ENCODE data around the gene QKI. TPM values are rescaled to one million over a fixed set of nuclear protein-coding genes. Genes with fewer than 3 reads are reported as not detected.

QKI gene
- total and polyA plus RNA-seq, 2 donors (not counting 3 experiments of a cell fraction or from before 2014, with no cell fraction given), result 178 to 232 TPM

DNA sequence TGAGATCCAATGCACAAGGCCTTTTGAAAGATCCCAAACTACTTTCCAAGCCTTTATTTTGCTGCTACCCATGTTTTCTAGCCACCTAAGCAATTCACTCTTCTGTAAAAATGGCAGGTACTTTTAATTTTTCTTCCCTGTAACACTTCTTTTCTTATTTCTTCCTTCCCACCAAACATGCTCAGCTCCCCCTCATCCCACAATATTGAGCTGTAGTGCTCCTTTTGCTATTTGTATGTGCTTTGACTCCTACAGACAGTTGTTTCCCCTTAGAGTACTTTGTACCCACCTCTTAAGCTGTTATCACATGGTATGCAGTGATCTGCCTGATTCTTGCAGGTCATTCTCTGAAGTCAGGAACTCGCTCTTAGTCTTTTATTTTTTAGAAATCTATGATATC lies 49.3 kb downstream of the QKI start:
- H3K79me2 ChIP-seq (ENCODE audit: control insufficient read depth, insufficient read depth, low read length), result peaks cover 100% of the 10 kb centered on the region
- ChIA-PET CTCF (interaction anchor here (0.7 kb wide), 1 partner anchor 11 kb away, joined by 4 read pairs; no protein-coding TSS in a partner anchor), POLR2A (no interaction called here)
- intact Hi-C loops (cut with micrococcal nuclease), result no loop called here
- BruUV-seq (replicated peaks), result no TSS peak
- FAIRE-seq (no peak), DNase-seq (ENCODE audit: low read depth, low spot score) (no peak)
- dilution Hi-C loops (cut with MboI; ENCODE audit: extremely low pct_ligation_motif_present, low sequenced_read_pairs), result no loop called here
- no peak overlapping the region for H3K9ac ChIP-seq (replicated peaks; ENCODE audit: extremely low read depth, insufficient read depth, low read length)
- no peaks in the 10 kb centered on the region for H3K27me3 ChIP-seq (ENCODE audit: control insufficient read depth in 2 of 2, insufficient read depth in 2 of 2, low read length in 2 of 2)
- H3K36me3 ChIP-seq (ENCODE audit: control insufficient read depth in 2 of 2, extremely low read depth in 1 of 2, insufficient read depth in 2 of 2, low read length in 2 of 2), result peaks cover 0 to 2% of the 10 kb centered on the region in 2 experiments
- H3K9me1 ChIP-seq (replicated peaks; ENCODE audit: control insufficient read depth, extremely low read depth, insufficient read depth, low read length), result no peaks in the 10 kb centered on the region
- H2AFZ ChIP-seq (ENCODE audit: low read depth, low read length), result no peak overlapping the region
- H3K4me1 ChIP-seq (ENCODE audit: control insufficient read depth, extremely low read depth, insufficient read depth, low read length), result peaks cover 20% of the 10 kb centered on the region
- TF ChIP-seq POLR2AphosphoS5 (IDR thresholded peaks at IDR 0.05; ENCODE audit: insufficient read depth, low read depth, low read length) (no peak), POLR2A (IDR thresholded peaks at IDR 0.05; ENCODE audit: low read depth, low read length) (no peak), MYC (IDR thresholded peaks at IDR 0.05; ENCODE audit: low read depth, low read length) (no peak), EZH2 (IDR thresholded peaks at IDR 0.05; ENCODE audit: borderline replicate concordance, low read depth, low read length, severe bottlenecking) (no peak), JUN (IDR thresholded peaks at IDR 0.05; ENCODE audit: borderline replicate concordance, insufficient read depth, insufficient read length, low read depth) (no peak), GATA2 (IDR thresholded peaks at IDR 0.05; ENCODE audit: insufficient read depth, insufficient read length, low read depth, low read length) (no peak), FOS (IDR thresholded peaks at IDR 0.05; ENCODE audit: borderline replicate concordance, insufficient read depth, low read length) (no peak)
- TF ChIP-seq, protein P1, sequence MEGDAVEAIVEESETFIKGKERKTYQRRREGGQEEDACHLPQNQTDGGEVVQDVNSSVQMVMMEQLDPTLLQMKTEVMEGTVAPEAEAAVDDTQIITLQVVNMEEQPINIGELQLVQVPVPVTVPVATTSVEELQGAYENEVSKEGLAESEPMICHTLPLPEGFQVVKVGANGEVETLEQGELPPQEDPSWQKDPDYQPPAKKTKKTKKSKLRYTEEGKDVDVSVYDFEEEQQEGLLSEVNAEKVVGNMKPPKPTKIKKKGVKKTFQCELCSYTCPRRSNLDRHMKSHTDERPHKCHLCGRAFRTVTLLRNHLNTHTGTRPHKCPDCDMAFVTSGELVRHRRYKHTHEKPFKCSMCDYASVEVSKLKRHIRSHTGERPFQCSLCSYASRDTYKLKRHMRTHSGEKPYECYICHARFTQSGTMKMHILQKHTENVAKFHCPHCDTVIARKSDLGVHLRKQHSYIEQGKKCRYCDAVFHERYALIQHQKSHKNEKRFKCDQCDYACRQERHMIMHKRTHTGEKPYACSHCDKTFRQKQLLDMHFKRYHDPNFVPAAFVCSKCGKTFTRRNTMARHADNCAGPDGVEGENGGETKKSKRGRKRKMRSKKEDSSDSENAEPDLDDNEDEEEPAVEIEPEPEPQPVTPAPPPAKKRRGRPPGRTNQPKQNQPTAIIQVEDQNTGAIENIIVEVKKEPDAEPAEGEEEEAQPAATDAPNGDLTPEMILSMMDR (IDR thresholded peaks at IDR 0.05; ENCODE audit: extremely low read depth in 1 of 2, insufficient read depth in 1 of 2, low read depth in 1 of 2, low read length in 2 of 2), result no peak
- TF ChIP-seq, protein P2, sequence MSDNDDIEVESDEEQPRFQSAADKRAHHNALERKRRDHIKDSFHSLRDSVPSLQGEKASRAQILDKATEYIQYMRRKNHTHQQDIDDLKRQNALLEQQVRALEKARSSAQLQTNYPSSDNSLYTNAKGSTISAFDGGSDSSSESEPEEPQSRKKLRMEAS (IDR thresholded peaks at IDR 0.05; ENCODE audit: insufficient read depth, insufficient read length), result no peak
- H3K27ac ChIP-seq (ENCODE audit: insufficient read depth, low read depth, low read length), result no peak overlapping the region
- H4K20me1 ChIP-seq (replicated peaks; ENCODE audit: control insufficient read depth, extremely low read depth, insufficient read depth, low read length), result peaks cover 28% of the 10 kb centered on the region
- H3K9me3 ChIP-seq (replicated peaks; ENCODE audit: control insufficient read depth, insufficient read depth, low read length), result no peaks in the 10 kb centered on the region
- H3K4me3 ChIP-seq (replicated peaks in 1 of 3; ENCODE audit: insufficient read depth in 1 of 3, low read depth in 1 of 3, low read length in 3 of 3), result no peak overlapping the region
- no peak overlapping the region for H3K4me2 ChIP-seq (ENCODE audit: insufficient read depth, low read length)

Data from endothelial cell of umbilical vein (primary cell).